ENCODE measurements around the gene DAPP1. TPM values are rescaled to one million over a fixed set of nuclear protein-coding genes. Genes with fewer than 3 reads are reported as not detected.

DAPP1 gene
- total and polyA plus RNA-seq, 2 of the 8 experiments (the other 6 are each of a cell fraction or from before 2014, with no cell fraction given) = not detected

GRCh38 chr4:99857307-99857706 lies 40.7 kb downstream of the DAPP1 start:
- H3K18ac ChIP-seq (ENCODE audit: extremely low read depth, low read length) = no peak overlapping the region
- H2BK15ac ChIP-seq (ENCODE audit: low read length) = no peak overlapping the region
- H2BK5ac ChIP-seq (ENCODE audit: low read depth, low read length) = no peak overlapping the region
- H2AK5ac ChIP-seq (ENCODE audit: low read depth, low read length) = no peak overlapping the region
- H2BK12ac ChIP-seq (ENCODE audit: low read depth, low read length) = no peak overlapping the region
- no peak overlapping the region for H3K27ac ChIP-seq (ENCODE audit: low read depth, low read length)
- H3K14ac ChIP-seq (ENCODE audit: insufficient read length) = no peak overlapping the region
- CTCF ChIA-PET (ENCODE audit: partially characterized antibody) = interaction anchor here (1.0 kb wide), 1 partner anchor 49 kb away, joined by 3 read pairs; no protein-coding TSS in a partner anchor
- no peaks in the 10 kb centered on the region for H3K79me1 ChIP-seq (ENCODE audit: low read depth, low read length)
- no peaks in the 10 kb centered on the region; the same call in 1 of the 2 replicates for H3K23me2 ChIP-seq (ENCODE audit: low read depth, low read length)
- no peaks in the 10 kb centered on the region for H3K79me2 ChIP-seq (ENCODE audit: control insufficient read depth in 1 of 2, insufficient read depth in 2 of 2, low read length in 2 of 2)
- no peaks in the 10 kb centered on the region for H3K36me3 ChIP-seq (ENCODE audit: control insufficient read depth in 2 of 4, insufficient read depth in 4 of 4, low read length in 3 of 4)
- FAIRE-seq (no peak), DNase-seq (ENCODE audit: low read depth in 1 of 2, low spot score in 2 of 2) (no peak)
- no peaks in the 10 kb centered on the region for H4K20me1 ChIP-seq (replicated peaks in 1 of 2; ENCODE audit: control insufficient read depth in 1 of 2, insufficient read depth in 2 of 2, low read length in 2 of 2)
- peaks cover 0 to 5% (median 0%) of the 10 kb centered on the region in 4 experiments; a peak in 1 of 7 replicates for H3K4me1 ChIP-seq (replicated peaks in 1 of 4; ENCODE audit: control insufficient read depth in 3 of 4, insufficient read depth in 4 of 4, low read length in 3 of 4)
- H3K9me3 ChIP-seq (ENCODE audit: insufficient read depth in 2 of 2, low read depth in 1 of 2, low read length in 1 of 2) = no peaks in the 10 kb centered on the region
- no peak overlapping the region for H3K4ac ChIP-seq (replicated peaks; ENCODE audit: insufficient read length, low read depth, low read length)
- no peak overlapping the region for H3K4me3 ChIP-seq (ENCODE audit: extremely low read depth in 1 of 4, insufficient read depth in 2 of 4, low read depth in 3 of 4, low read length in 4 of 4)
- no peak overlapping the region for H3K9ac ChIP-seq (replicated peaks in 1 of 4; ENCODE audit: extremely low read depth in 1 of 4, low read depth in 3 of 4, low read length in 3 of 4)
- WGBS, 2 experiments (ENCODE audit: extremely low coverage in 1 of 2, insufficient coverage in 1 of 2, insufficient read length in 1 of 2, insufficient replicate concordance in 2 of 2, low coverage in 1 of 2, low lambda C conversion rate in 2 of 2, missing lambda C conversion rate in 1 of 2) = 88% methylated on average over 3 of the region's 3 CpGs; no CpG with 5 or more reads in 1 of the 2 experiments
- no peak for TF ChIP-seq RFX5 (IDR thresholded peaks at IDR 0.05; ENCODE audit: borderline replicate concordance, low read depth, low read length)
- TF ChIP-seq SIX5 (IDR thresholded peaks at IDR 0.05; ENCODE audit: low read depth, low read length) = no peak
- no peak for TF ChIP-seq TAF1 (IDR thresholded peaks at IDR 0.05; ENCODE audit: low read depth, low read length)
- TF ChIP-seq CHD2 (IDR thresholded peaks at IDR 0.05; ENCODE audit: low read length) = no peak
- no peak for TF ChIP-seq BCL11A (IDR thresholded peaks at IDR 0.05; ENCODE audit: low read depth in 2 of 2, low read length in 2 of 2)
- no peak for TF ChIP-seq ATF3 (IDR thresholded peaks at IDR 0.05; ENCODE audit: insufficient read depth, low read depth, low read length)
- TF ChIP-seq NANOG (IDR thresholded peaks at IDR 0.05; ENCODE audit: insufficient read depth, low read depth, low read length, poor library complexity, severe bottlenecking) = no peak
- TF ChIP-seq EGR1 (IDR thresholded peaks at IDR 0.05; ENCODE audit: borderline replicate concordance, low read depth, low read length) = no peak
- TF ChIP-seq ZNF274 (IDR thresholded peaks at IDR 0.05; ENCODE audit: borderline replicate concordance, extremely low read depth, low read length) = no peak
- TF ChIP-seq KDM5A (IDR thresholded peaks at IDR 0.05; ENCODE audit: low read length) = no peak
- no peak for TF ChIP-seq SUZ12 (IDR thresholded peaks at IDR 0.05; ENCODE audit: low read length)
- TF ChIP-seq, protein P1, sequence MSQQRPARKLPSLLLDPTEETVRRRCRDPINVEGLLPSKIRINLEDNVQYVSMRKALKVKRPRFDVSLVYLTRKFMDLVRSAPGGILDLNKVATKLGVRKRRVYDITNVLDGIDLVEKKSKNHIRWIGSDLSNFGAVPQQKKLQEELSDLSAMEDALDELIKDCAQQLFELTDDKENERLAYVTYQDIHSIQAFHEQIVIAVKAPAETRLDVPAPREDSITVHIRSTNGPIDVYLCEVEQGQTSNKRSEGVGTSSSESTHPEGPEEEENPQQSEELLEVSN (IDR thresholded peaks at IDR 0.05) = no peak
- H3K27me3 ChIP-seq (replicated peaks in 1 of 4; ENCODE audit: control insufficient read depth in 3 of 4, extremely low read depth in 1 of 4, insufficient read depth in 3 of 4, low read length in 3 of 4) = no peaks in the 10 kb centered on the region
- no peak overlapping the region for H2BK20ac ChIP-seq (ENCODE audit: low read length)
- no peak overlapping the region for H4K91ac ChIP-seq (replicated peaks; ENCODE audit: insufficient read length, low read length)
- H3K4me2 ChIP-seq (ENCODE audit: insufficient read depth in 1 of 2, low read depth in 2 of 2, low read length in 2 of 2) = no peak overlapping the region
- H2BK120ac ChIP-seq (replicated peaks; ENCODE audit: low read depth, low read length) = no peak overlapping the region
- no peak overlapping the region for H4K8ac ChIP-seq (ENCODE audit: extremely low read depth, insufficient read depth, low read length)
- POLR2A ChIA-PET (ENCODE audit: partially characterized antibody) = no interaction called here
- no peak overlapping the region for H3K23ac ChIP-seq (ENCODE audit: insufficient read length)
- no peak overlapping the region for H2AFZ ChIP-seq (ENCODE audit: low read length)
- no peak overlapping the region for H4K5ac ChIP-seq (ENCODE audit: insufficient read length, low read depth, low read length)
- H3K56ac ChIP-seq (replicated peaks; ENCODE audit: insufficient read length, low read depth, low read length) = no peak overlapping the region

Data from H1 (cell line).